ENCODE data around the gene FBXL7.

Gene FBXL7

GRCh38 chr5:15502208-15502607 is 2.2 kb downstream of the FBXL7 start:
- DNase-seq (ENCODE audit: low read depth): no peak

- no peak for DNase-seq (ENCODE audit: low read depth)
Observed at GRCh38 chr5:15506146-15506545, 6.2 kb downstream of the FBXL7 start.

GRCh38 chr5:15506897-15507296 is 6.9 kb downstream of the FBXL7 start:
- no peak for DNase-seq (ENCODE audit: low read depth)

GRCh38 chr5:15510092-15510491 is 10.1 kb downstream of the FBXL7 start:
- no peak for DNase-seq (ENCODE audit: low read depth)

- no peak for DNase-seq (ENCODE audit: low read depth)
Observed at GRCh38 chr5:15510831-15511230, 10.9 kb downstream of the FBXL7 start.

GRCh38 chr5:15513431-15513830 is 13.5 kb downstream of the FBXL7 start:
- DNase-seq (ENCODE audit: low read depth): no peak

GRCh38 chr5:15513911-15514310 is 13.9 kb downstream of the FBXL7 start:
- no peak for DNase-seq (ENCODE audit: low read depth)

- no peak for DNase-seq (ENCODE audit: low read depth)
Observed at GRCh38 chr5:15515229-15515628, 15.2 kb downstream of the FBXL7 start.

- no peak for DNase-seq (ENCODE audit: low read depth)
Observed at GRCh38 chr5:15516486-15516885, 16.5 kb downstream of the FBXL7 start.

GRCh38 chr5:15518786-15519185 is 18.8 kb downstream of the FBXL7 start:
- no peak for DNase-seq (ENCODE audit: low read depth)

- DNase-seq (ENCODE audit: low read depth): no peak
Observed at GRCh38 chr5:15520856-15521255, 20.9 kb downstream of the FBXL7 start.

- DNase-seq (ENCODE audit: low read depth): no peak
Observed at GRCh38 chr5:15521381-15522186, 21.6 kb downstream of the FBXL7 start.

- no peak for DNase-seq (ENCODE audit: low read depth)
Observed at GRCh38 chr5:15522187-15522520, 22.2 kb downstream of the FBXL7 start.

GRCh38 chr5:15524712-15525111 is 24.7 kb downstream of the FBXL7 start:
- DNase-seq (ENCODE audit: low read depth): no peak

GRCh38 chr5:15525703-15526275 is 25.8 kb downstream of the FBXL7 start:
- no peak for DNase-seq (ENCODE audit: low read depth)

- no peak for DNase-seq (ENCODE audit: low read depth)
Observed at GRCh38 chr5:15526413-15526812, 26.4 kb downstream of the FBXL7 start.

- DNase-seq (ENCODE audit: low read depth): no peak
Observed at GRCh38 chr5:15528476-15528875, 28.5 kb downstream of the FBXL7 start.

GRCh38 chr5:15529013-15529412 is 29.0 kb downstream of the FBXL7 start:
- DNase-seq (ENCODE audit: low read depth): no peak

- no peak for DNase-seq (ENCODE audit: low read depth)
Observed at GRCh38 chr5:15529821-15530220, 29.8 kb downstream of the FBXL7 start.

- no peak for DNase-seq (ENCODE audit: low read depth)
Observed at GRCh38 chr5:15533129-15533893, 33.3 kb downstream of the FBXL7 start.

- no peak for DNase-seq (ENCODE audit: low read depth)
Observed at GRCh38 chr5:15535938-15536337, 36.0 kb downstream of the FBXL7 start.

GRCh38 chr5:15538516-15538915 is 38.5 kb downstream of the FBXL7 start:
- no peak for DNase-seq (ENCODE audit: low read depth)

- DNase-seq (ENCODE audit: low read depth): no peak
Observed at GRCh38 chr5:15539951-15540350, 40.0 kb downstream of the FBXL7 start.

Data from T follicular helper cell (primary cell).